ENCODE results near the gene CA4. TPM values are rescaled to one million over a fixed set of nuclear protein-coding genes. Genes with fewer than 3 reads are reported as not detected.
"Not testable (repeated sequence)": the region's sequence is repeated elsewhere in the genome, so short reads cannot be mapped to it uniquely, and the experiment has no call there.

Gene CA4
- total RNA-seq, 2 experiments from 2014 or later: not detected

GRCh38 chr17:60186846-60187745, 37.3 kb downstream of the CA4 start:
- H3K27me3 Mint-ChIP-seq; ATAC-seq; H3K4me3 Mint-ChIP-seq; H3K4me1 Mint-ChIP-seq; H3K27ac Mint-ChIP-seq; intact Hi-C loops (cut with DNase I, micrococcal nuclease); DNase-seq; H3K36me3 Mint-ChIP-seq (ENCODE audit: low read depth); POLR2A ChIA-PET; H3K9me3 Mint-ChIP-seq (ENCODE audit: low read depth): not testable (repeated sequence)
- CTCF ChIA-PET: interaction anchor here (1.1 kb wide), 1 partner anchor 383 kb away, joined by 3 read pairs; no protein-coding TSS in a partner anchor

- H3K9me3 Mint-ChIP-seq (ENCODE audit: low read depth): no peaks in the 10 kb centered on the region
- intact Hi-C loops (cut with DNase I, micrococcal nuclease): no loop called here
- peaks cover 13% of the 10 kb centered on the region for H3K36me3 Mint-ChIP-seq (ENCODE audit: low read depth)
- H3K4me1 Mint-ChIP-seq: no peaks in the 10 kb centered on the region
- DNase-seq (no peak), ATAC-seq (no peak)
- H3K4me3 Mint-ChIP-seq: no peak overlapping the region
- H3K27me3 Mint-ChIP-seq: no peaks in the 10 kb centered on the region
- CTCF ChIA-PET: no interaction called here
- H3K27ac Mint-ChIP-seq: no peak overlapping the region
- POLR2A ChIA-PET: no interaction called here
Measured at GRCh38 chr17:60188759-60189158, 39.0 kb downstream of the CA4 start.

GRCh38 chr17:60190032-60190431, 40.3 kb downstream of the CA4 start:
- intact Hi-C loops (cut with DNase I, micrococcal nuclease); H3K4me1 Mint-ChIP-seq; H3K4me3 Mint-ChIP-seq; H3K27me3 Mint-ChIP-seq; H3K27ac Mint-ChIP-seq; POLR2A ChIA-PET; DNase-seq; H3K36me3 Mint-ChIP-seq (ENCODE audit: low read depth); CTCF ChIA-PET; ATAC-seq; H3K9me3 Mint-ChIP-seq (ENCODE audit: low read depth): not testable (repeated sequence)

- intact Hi-C loops (cut with DNase I, micrococcal nuclease); H3K4me1 Mint-ChIP-seq; H3K9me3 Mint-ChIP-seq (ENCODE audit: low read depth); H3K4me3 Mint-ChIP-seq; ATAC-seq; H3K27ac Mint-ChIP-seq; H3K27me3 Mint-ChIP-seq; CTCF ChIA-PET; DNase-seq: not testable (repeated sequence)
- POLR2A ChIA-PET: interaction anchor here (0.7 kb wide), 1 partner anchor 1633 kb away, joined by 4 read pairs; no protein-coding TSS in a partner anchor
- H3K36me3 Mint-ChIP-seq (ENCODE audit: low read depth): peaks cover 16% of the 10 kb centered on the region
Measured at GRCh38 chr17:60193032-60193431, 43.3 kb downstream of the CA4 start.

- intact Hi-C loops (cut with DNase I, micrococcal nuclease): no loop called here
- H3K4me1 Mint-ChIP-seq: no peaks in the 10 kb centered on the region
- H3K27ac Mint-ChIP-seq: no peak overlapping the region
Measured at GRCh38 chr17:60193482-60193881, 43.7 kb downstream of the CA4 start.

DNA sequence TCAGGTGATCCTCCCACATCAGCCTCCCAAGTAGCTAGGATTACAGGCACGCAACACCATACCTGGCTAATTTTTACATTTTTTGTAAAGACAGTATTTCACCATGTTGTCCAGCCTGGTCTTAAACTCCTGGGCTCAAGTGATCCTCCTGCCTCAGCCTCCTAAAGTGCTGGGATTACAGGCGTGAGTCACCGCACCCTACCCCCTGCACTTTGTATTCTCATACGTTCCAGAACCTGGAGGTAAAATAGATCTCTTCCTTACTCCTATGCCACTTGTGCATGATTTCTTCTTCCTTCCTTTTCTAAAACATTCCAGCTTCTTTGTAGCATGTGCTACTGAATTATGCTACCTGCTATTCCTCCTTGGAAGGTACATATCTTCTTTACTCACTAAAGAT, 44.4 kb downstream of the CA4 start:
- DNase-seq; H3K9me3 Mint-ChIP-seq (ENCODE audit: low read depth); H3K27ac Mint-ChIP-seq; H3K27me3 Mint-ChIP-seq; POLR2A ChIA-PET; H3K4me1 Mint-ChIP-seq; intact Hi-C loops (cut with DNase I, micrococcal nuclease); H3K4me3 Mint-ChIP-seq; ATAC-seq; CTCF ChIA-PET: not testable (repeated sequence)
- H3K36me3 Mint-ChIP-seq (ENCODE audit: low read depth): peaks cover 18% of the 10 kb centered on the region

More at GRCh38 chr17:60193482-60193881, 43.7 kb downstream of the CA4 start:
- Mint-ChIP-seq H3K36me3 (ENCODE audit: low read depth) (peaks cover 18% of the 10 kb centered on the region), H3K9me3 (ENCODE audit: low read depth) (no peaks in the 10 kb centered on the region), H3K4me3 (no peak overlapping the region), H3K27me3 (no peaks in the 10 kb centered on the region)
- DNase-seq (no peak), ATAC-seq (no peak)
- POLR2A ChIA-PET: interaction anchor here (0.7 kb wide), 1 partner anchor 1633 kb away, joined by 4 read pairs; no protein-coding TSS in a partner anchor
- CTCF ChIA-PET: no interaction called here

DNA sequence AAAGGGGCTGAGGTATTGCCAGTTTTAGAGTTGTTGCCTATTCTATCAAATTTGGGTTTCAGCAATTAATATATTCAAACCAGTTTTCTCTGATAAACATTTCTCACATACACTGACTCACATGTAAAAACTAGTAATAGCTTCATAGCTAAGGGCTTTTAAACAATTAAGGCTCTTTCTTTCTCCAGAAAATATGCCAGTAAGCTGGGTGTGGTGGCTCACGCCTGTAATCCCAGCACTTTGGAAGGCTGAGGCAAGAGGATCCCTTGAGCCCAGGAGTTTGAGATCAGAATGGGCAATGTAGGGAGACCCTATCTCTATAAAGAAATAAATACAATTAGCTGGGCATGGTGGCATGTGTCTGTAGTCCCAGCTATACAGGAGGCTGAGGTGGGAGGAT, 48.9 kb downstream of the CA4 start:
- CTCF ChIA-PET: interaction anchor here (0.6 to 1.2 kb wide), 3 partner anchors 25 to 119 kb away, joined by 3 read pairs; no protein-coding TSS in a partner anchor
- H3K4me3 Mint-ChIP-seq; intact Hi-C loops (cut with DNase I, micrococcal nuclease): not testable (repeated sequence)

DNA sequence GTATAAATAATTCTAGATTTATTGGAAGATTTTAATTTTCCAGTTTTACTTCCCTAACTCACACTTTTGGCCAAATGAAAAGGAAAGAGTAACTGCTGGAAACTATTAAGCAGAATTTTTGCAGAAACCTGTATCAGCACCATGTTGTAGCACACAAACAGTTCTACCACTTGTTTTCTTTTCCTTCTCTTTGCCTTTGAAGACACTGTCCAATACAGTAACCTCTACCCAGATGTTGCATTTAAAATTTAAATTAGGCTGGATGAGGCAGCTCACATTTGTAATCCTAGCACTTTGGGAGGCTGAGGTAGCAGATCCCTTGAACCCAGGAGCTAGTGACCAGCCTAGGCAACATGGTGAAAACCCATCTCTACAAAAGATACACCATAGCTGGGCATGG, 56.0 kb downstream of the CA4 start:
- POLR2A ChIA-PET; H3K4me3 Mint-ChIP-seq; ATAC-seq; intact Hi-C loops (cut with DNase I, micrococcal nuclease); H3K9me3 Mint-ChIP-seq (ENCODE audit: low read depth); H3K27ac Mint-ChIP-seq; H3K4me1 Mint-ChIP-seq; DNase-seq; H3K36me3 Mint-ChIP-seq (ENCODE audit: low read depth); H3K27me3 Mint-ChIP-seq; CTCF ChIA-PET: not testable (repeated sequence)

More for the DNA sequence above, 48.9 kb downstream of the CA4 start:
- H3K4me1 Mint-ChIP-seq; H3K9me3 Mint-ChIP-seq (ENCODE audit: low read depth); DNase-seq; H3K27ac Mint-ChIP-seq; POLR2A ChIA-PET; H3K27me3 Mint-ChIP-seq; ATAC-seq: not testable (repeated sequence)
- H3K36me3 Mint-ChIP-seq (ENCODE audit: low read depth): peaks cover 11% of the 10 kb centered on the region

DNA sequence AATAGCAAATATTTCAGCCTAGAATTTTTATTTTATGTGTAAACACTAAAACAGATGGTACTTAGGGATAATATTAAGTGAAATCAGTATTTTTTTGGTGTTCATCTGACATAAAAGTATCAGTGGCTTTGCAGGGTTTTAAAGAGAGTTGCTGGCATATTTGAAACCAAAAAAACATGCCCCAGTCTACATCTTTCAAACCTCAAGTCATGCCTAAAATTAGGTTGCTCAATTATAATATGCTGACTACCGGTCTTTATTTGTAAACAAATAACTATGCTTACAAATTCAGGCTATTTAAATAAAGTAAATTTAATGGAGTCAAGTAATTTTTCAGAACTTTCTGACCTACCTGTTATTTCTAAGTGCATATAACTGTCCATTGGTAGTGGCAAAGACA, 58.5 kb downstream of the CA4 start:
- CTCF ChIA-PET, H3K27ac Mint-ChIP-seq: not testable (repeated sequence)

More for the DNA sequence above, 58.5 kb downstream of the CA4 start:
- H3K9me3 Mint-ChIP-seq (ENCODE audit: low read depth); H3K4me1 Mint-ChIP-seq; DNase-seq; ATAC-seq; POLR2A ChIA-PET; H3K4me3 Mint-ChIP-seq; H3K27me3 Mint-ChIP-seq; H3K36me3 Mint-ChIP-seq (ENCODE audit: low read depth); intact Hi-C loops (cut with DNase I, micrococcal nuclease): not testable (repeated sequence)

Other genes with a start within 250 kb of the CA4 start
- 10 to 100 TPM; 32.8 to 36.9 TPM for gene RNFT1, start 185.2 kb upstream of the CA4 start, total RNA-seq
- gene HEATR6, start 71.1 kb upstream of the CA4 start, total RNA-seq: 10 to 100 TPM; 25.4 to 26.8 TPM
- gene USP32, start 242.2 kb downstream of the CA4 start, total RNA-seq: 10 to 100 TPM; 32.3 to 33.1 TPM

Measured in activated CD4-positive, alpha-beta T cell treated with anti-CD3 and anti-CD28 coated beads for 36 hours (primary cell).